GM18909 (cell line): ENCODE data around the gene MOB2.

Experiments
- ATAC-seq: cut with Tn5 transposase; IDR thresholded peaks from one replicate; pipeline ENCODE4 v1.9.1; 2021; ENCODE audit warnings: mild to moderate bottlenecking; ENCODE audit not compliant: unreplicated experiment, poor library complexity

MOB2 gene

DNA sequence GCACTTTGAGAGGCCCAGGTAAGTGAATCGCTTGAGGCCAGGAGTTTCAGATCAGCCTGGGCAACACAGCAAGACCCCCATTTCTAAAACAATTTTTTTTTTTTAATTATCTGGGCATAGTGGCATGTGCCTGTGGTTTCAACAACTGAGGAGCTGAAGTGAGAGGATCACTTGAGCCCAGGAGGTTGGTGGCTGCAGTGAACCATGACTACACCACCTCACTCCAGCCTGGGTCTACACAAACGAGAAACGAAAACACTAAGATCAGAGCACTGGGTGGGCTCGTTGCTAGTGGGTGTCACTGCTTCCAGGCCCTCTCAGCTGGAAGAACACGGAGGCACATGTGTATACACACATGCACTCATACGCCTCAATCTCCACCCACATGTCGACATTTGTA is 4.1 kb upstream of the MOB2 start:
- no peak for ATAC-seq

DNA sequence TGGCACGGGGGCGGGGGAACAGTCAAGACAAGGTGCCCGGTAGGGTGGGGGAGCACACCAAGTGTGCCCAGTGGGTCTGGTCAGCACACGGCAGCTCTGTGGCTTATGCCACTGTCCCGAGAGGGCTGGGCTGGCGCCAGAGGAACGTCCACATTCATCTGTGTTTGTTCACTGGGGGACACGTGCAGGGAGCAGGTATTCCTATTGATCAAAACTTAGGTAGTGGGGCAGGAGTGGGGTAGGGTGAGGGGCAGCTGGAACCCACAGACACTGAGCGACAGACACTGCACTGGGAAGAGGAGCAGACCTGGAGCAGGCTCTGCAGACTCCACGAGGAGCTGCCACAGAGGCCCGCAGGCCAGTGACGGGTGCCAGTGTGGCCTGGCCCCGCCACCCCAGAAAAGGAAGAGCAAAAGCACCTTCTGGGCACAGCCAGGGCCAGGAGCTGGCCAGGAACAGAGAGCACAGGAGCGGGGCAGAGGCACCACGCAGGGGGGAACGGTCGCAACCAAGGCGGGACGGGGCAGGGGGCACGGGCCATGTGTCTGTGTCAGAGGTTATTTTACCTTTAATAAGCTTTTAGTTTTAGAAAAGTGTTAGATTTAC is 2.1 kb upstream of the MOB2 start:
- ATAC-seq, result no peak

DNA sequence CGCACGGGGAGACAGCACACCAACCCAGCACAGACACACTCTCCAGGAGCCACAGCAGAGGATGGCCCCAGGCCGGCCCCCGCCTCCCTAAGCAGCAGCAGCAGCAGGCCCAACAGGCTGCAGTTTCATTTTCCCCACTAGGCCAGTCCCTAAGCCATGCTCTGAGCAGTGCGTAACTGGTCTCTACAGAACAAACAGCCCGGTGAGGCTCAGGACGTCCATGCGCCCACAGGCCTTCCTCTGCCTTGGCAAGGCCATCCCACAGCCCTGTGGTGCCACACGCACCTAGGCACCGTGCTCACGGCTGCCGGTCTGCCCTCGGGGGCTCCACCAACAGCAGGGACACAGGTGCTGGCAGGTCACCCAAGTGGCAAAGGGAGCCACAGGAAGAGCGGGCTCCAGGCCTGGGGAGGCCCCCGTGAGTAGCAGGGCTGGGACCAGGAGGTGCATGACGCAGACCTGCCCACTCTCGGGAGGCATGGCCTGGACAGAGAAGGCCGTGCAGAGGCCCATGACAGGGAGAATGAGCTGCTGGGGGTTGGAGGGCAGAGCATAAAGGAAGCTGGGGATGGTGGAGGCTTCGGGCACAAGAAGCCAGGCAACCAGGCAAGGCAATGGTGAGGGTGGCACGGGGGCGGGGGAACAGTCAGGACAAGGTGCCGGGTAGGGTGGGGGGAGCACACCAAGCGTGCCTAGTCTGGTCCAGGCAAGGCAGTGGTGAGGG is 1.4 kb upstream of the MOB2 start:
- no peak for ATAC-seq

DNA sequence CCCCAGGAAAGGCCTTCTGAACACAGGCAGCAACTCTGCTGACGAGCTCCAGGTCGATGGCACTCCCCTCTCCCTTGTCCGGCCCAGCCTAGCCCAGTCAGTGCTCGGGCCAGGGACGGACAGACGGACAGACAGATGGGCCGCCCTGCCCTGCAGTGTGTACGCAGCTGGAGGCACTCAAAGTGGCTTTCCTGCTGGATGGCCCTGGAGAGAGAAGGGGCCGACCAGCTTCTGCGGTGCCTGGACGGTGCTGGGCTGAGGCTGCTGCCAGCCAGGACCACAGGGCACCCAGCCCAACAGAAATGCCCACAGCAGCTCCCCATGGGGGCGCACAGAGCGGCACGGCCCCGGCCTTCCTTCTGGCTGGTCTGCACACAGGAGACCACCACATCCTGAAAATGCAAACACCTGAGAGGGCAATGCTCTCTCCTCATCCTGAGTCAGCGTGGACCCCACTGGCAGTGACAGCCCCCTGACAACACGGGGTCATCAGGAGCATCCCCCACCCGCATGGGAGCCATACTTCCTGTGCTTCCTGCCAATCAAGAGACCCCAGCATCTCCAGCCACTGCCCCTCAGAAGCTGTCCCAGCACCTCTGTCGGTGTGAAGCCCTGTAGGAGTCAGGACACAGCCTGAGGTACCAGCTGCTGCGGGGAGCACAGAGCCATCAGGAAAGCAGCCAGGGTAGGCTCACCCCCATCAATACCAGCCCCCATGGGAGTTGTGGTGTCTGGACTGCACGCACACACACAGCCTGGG is 692 bp upstream of the MOB2 start:
- ATAC-seq, result no peak

DNA sequence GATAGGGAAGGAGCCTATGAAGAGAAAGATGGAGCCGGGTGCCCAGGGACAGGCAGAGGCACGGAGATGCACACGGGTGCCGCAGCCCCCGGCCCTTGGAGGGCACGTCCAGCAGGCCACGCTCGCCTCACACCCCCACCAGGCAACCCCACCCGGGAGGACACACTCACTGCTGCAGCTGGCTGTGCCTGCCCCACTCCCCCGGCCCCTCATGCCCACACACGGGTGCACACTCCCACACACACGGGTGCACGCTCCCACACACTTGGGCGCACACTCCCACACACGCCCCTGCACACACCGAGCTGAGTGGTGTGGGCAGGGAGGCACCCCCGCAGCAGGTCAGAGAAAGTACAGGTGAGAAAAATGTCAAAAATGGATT is 1.1 kb downstream of the MOB2 start:
- ATAC-seq, result no peak

DNA sequence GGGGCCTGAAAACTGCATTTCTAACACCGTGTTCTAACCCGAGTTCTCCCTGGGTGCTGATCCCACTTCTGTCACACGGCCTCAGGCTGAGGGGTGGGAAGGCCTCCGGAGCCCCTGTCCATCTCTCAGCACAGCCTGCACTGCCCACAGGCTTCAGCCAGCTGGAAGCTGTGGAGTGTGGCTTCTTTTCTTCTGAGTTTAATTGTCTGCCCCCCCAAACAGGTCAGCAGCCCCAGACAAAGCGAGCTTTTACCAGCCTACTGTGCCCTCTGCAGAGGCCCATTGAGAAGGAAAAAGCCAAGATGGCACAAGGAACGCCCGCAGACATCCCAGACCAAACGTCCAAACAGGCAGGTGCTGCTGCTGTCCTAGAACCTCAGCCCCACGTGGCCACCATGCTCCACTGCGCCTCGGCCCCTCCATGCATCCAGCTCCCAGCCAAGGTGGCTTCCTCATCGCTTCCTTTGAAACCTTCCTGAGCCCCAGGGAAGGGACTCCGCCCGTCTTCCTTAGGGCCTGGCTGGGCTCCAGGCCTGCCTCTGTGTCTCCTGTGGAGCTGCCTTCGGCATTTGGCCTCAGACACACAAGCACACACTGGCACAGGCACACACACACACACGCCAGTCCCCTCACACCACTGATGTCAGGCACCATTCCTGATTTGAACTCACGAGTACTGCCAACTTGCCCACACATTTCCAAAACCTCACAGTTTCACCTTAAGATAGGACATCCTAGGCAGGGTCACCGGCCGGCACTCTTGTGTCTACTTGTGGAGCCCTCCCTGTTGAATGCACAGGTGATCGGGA is 1.7 kb downstream of the MOB2 start:
- no peak for ATAC-seq

DNA sequence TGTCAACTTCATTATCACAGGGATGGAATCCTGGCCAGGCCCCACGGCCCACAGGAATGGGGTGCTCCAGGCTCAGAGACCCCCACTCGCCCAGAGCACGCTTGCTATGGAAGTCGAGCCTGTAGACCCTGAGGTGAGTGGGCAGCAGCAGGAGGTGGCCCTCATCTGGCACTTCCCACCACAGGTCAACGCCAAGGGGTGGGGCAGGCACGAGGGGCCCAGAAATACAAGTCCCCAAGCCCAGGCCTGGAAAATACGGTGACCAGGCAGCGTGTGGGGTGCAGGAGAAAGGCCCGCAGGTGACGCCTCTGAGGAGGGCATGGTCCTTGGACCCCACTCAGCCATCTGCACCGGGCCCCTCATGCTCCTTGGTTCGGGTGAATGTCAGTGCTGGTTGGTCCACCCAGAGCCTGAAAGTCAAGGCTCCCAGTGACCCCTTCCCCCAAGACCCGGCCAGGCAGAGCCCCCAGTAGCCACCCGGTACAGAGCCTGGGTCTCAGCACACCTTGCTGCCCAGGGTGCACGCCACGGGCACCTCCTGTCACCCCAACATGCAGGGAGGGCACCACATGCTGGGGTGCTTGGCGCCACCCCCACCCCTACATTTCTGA is 2.4 kb downstream of the MOB2 start:
- no peak for ATAC-seq

DNA sequence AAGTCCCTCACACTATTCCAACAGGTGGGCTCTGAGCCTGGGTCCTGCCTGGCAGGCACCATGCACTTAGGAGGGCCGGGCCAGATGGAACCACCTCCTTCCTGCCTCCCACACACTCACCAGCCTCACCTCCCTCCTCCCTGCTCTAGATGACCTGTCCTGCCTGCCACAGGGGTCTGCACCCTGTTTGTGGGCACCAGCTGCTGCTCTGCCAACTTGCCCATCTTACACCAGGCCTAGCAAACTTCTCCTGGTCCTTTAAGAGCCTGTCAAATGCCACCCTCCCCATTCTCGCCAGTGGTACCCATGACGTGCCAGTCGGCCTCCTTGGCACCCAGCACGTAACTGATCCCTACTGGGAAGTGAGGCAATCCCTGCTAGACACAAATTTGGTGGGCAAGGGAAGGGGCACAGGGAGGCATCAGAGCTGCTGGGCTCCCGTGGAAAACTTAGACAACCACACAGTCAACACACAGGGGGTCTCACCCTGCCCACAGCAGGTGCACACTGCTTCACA is 3.1 kb downstream of the MOB2 start:
- ATAC-seq, result no peak

DNA sequence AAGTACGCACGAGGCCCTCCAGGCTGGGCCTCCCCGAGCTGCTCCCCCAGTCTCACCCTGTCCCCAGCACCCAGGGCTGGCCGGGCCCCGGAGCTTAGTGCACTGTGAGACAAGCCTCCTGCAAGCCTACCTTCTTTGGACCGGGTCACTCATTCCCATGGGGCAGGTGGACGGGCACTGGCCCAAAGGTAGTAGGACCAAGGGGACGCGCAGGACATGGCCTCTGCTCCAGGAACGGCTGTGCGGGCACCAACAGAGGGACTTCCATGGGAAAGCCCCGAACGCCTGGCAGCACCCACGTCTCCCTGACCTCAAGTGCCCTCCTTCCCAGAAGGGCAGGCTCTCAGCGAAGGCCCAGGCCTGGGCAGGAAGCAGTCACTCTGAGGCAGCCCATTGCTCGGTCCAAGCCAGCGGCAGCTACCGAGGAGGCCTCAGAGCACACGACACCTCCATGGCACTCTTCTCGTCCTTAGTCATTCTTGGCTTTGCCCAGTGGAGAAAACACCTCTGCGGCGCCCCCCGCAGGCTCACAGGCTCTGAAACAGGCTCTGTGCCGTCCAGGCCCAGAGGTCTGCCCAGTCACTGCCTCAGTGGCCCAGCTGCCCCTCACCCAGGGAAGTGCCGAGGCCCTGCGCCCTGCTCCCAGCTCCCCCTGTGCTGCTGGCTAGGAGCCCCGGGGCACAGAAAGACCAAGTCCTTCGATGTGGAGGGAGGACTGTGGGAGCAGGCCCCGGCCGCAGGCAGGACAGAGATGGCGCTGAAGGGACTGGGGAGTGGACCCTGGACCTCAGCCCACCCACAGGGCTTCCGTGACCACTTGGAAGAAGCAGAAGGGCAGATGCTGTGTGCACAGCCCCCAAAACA is 3.8 kb downstream of the MOB2 start:
- no peak for ATAC-seq

DNA sequence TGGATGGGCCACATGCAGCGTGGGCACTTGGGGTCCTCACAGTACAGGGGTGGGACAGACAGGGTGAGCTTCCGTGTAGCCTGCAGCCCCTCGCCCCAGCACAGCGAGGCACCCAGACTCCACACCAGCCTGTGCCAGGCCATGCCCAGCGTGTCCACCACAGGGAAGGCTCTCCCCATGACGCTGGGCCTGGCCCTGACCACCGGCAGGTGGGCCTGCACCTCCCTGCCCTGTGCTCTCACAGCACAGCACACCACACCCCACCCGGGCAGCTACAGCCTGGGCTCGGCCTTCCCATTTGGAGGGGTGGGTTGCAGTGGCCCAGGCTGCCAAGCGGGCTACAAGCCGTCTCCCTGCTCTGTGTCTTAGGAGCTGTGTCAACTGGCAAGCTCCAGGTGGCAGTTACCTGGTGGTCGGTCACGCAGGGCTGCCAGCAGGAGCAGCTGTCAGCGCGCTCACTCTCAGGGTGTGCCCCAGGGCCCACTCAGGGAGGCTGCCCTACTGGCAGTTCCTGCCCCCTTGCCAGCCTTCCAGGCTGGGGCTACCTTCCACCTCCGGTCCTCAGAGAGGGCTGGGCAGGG is 4.6 kb downstream of the MOB2 start:
- ATAC-seq, result no peak

DNA sequence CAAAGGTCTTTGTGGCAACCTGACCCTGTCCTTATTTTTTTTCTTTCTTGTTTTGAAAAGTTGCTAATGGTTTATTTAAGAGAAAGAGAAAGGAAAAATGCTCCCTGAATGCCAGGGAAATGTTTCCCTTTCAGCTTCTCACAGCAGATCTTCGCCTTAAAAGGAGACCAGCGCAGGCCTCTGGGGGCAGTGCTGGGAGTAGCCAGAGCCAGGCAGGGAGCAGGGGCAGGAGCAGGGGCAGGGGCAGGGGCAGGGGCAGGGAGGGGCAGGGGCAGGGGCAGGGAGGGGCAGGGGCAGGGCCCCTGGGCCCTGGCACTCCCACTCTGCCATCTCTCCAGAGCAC is 5.1 kb downstream of the MOB2 start:
- no peak for ATAC-seq

DNA sequence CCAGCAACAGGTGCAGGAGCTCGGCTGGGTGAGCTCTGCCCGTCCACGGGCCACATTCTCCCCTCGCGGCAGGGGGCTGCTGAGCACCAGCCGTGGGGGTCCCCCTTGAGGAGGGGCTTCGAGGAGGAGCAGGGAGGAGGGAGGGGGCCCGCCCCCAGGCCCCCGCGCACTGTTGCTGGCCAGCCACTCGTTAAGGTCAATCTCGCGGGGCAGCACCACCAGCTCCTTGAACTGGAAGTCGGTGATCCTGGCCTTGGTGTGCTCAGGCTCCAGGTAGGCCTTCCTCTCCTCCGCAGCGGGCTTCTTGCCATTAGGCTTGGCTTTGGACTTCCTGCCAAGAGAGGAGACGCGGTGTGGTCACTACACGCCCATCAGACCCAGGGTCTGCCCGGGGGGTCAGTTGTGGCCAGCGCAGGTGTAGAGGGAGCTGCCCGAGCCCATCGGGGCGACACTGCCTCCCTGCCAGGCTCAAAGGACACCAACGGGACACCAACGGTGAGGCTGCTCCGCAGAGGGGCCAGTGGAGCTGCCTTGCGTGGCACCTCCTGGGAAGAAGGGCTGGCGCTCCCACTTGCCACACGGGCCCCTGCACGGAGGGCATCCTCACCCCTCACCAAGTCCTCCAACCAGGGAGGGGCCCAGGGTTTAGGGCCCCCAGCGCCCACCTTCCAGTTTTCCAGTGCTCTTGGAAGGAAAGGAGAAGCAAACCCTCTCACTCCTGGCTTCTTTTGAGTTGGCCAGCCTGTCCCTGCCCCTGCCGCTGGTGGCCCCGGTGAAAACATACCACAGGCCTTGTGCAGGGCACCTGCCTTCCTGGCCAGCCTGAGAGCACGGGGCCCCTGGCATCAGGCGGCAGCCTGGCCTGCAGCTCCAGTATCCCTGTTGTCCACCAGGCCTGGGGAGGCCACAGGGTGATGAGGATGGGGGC is 5.8 kb downstream of the MOB2 start:
- no peak for ATAC-seq

DNA sequence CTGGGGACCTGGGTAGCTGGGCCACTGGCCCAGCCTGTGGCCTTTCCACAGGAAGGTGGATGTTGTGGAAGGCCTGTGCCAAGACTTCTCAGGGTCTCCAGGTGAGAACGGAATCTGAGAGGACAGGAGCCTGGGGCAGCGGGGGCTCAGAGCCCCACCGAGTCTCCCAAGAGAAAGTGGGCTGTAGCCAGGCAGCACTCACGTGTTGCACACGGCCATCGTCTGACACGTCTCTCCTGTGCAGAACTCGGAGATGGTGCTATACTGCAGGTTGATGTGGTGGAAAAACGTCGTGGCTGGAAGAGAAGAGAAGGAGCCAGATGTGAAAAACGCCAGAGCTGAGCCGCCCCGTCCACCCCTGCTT is 6.4 kb downstream of the MOB2 start:
- no peak for ATAC-seq

DNA sequence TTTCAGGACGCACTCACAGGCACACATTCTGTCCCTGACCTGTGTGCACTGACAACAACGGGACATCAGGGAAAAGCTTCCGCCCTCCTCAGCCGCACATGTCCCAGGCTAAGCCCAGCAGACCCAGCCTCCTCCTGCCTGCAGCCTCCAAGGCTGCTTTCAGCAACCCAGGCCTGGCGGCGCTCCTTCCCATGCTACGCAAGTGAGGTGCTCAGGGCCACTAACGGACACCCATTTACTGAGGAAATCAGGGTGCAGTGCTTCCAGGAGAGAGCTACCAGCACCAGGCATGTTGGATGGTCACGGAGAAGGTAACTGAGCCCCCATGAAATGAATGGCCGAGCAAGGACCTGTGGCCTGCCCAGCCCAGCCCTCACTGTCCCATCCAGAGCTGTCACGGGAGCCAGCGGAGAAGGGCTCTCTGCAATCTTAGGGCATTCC is 6.9 kb downstream of the MOB2 start:
- ATAC-seq, result no peak

DNA sequence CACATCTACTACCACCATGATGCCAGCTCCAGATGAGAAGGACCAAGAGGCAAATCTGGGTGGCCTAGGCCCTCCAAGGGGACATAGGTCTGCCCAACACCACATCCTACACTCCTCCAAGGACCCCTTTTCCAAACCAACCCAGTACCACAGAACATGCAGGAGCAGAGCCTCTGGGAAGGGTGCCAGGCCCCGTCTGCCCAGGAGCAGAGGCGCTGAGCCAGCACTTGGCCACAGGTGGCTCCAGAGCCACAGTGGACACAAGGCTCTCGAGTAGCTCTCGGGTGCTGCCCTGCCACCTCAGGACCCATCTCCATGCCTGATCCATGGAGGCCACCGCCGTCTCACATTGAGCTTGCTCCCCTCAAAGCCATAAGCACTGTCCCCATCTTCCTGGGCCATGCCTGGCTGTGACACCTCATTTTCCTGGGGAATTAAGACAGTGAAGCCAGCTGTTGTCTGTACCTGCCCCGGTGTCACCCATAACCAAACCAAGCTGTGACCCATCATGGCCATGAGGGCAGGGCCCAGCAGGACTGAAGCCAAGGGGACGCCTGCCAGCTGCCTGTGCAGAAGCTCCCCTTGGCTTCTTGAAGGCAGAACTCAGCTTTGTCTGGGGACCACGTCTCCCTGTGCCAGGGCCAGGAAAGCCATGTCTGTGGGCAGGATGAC is 7.4 kb downstream of the MOB2 start:
- no peak for ATAC-seq

DNA sequence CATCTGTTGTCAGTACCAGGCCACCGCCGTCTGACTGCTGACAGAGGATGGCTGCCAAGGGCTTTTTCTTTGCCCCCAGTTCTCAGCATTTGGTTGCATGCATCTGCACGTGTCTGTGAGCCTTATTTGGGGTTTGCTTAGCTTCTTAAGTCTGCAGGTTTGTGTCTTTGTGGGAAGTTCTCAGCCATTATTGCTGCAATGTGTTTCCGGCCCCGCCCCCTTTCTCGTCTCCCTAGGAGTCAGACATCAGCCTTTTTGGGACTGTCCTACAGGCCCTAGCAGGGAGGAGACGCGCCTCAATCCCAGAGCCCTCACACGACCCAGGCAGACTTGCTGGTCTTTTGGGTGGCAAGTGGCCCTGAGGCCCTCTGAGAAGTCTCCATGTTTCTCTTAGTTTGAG is 8.0 kb downstream of the MOB2 start:
- ATAC-seq, result no peak

DNA sequence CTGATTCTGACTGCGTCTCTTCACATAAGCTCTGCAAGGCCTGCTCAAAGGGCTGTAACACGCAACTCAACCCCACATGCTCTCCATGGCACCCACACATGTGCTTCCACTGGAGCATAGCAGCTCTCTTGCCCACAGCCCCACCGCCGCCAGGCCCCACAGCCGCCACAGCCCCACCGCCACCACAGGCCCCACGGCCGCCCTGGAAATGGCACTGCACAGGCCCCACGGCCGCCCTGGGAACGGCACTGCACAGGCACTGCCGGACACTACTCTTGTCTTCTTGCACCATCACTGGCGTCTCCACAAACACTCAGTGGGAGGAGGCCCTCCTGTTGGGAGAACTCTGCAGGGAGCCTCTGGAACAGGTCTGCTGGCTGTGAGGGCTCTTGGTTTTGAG is 8.6 kb downstream of the MOB2 start:
- ATAC-seq, result no peak
